ENCODE data around the gene TRIM4.
"Not testable (repeated sequence)": the region's sequence is repeated elsewhere in the genome, so short reads cannot be mapped to it uniquely, and the experiment has no call there.

GRCh38 chr7:99867477-99867876, 51.9 kb downstream of the TRIM4 start:
- not testable (repeated sequence) for TF ChIP-seq CTCF (IDR thresholded peaks at IDR 0.05; ENCODE audit: insufficient read depth, low read length); SPI1 (IDR thresholded peaks at IDR 0.05; ENCODE audit: borderline replicate concordance, low read depth)

Measured in HL-60 (cell line).